ENCODE data around the gene TMEM132E.

DNA sequence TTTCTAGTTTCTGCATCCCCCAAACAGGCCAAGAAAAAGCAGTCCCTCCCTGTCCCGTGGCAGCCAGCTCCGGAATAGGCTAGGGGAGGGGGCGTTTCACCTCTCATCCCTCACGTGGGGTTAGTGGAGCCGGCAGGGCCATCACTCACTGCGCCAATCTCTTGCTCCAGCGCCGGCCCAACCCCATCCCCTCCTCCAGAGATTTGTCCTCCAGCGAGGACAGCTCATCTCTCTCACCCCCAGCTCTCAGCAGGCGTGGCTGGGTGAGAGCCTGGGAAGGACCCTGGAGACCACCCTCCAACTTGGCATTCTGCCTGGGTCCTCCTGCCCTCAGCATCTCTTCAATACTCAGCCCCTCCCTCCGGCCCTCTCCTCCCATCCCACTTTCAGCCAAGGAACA lies 74.1 kb downstream of the TMEM132E start:
- no peak for TF ChIP-seq POLR2A (IDR thresholded peaks at IDR 0.05)
- TF ChIP-seq, protein P1, sequence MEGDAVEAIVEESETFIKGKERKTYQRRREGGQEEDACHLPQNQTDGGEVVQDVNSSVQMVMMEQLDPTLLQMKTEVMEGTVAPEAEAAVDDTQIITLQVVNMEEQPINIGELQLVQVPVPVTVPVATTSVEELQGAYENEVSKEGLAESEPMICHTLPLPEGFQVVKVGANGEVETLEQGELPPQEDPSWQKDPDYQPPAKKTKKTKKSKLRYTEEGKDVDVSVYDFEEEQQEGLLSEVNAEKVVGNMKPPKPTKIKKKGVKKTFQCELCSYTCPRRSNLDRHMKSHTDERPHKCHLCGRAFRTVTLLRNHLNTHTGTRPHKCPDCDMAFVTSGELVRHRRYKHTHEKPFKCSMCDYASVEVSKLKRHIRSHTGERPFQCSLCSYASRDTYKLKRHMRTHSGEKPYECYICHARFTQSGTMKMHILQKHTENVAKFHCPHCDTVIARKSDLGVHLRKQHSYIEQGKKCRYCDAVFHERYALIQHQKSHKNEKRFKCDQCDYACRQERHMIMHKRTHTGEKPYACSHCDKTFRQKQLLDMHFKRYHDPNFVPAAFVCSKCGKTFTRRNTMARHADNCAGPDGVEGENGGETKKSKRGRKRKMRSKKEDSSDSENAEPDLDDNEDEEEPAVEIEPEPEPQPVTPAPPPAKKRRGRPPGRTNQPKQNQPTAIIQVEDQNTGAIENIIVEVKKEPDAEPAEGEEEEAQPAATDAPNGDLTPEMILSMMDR (IDR thresholded peaks at IDR 0.05), result no peak
- no peak for TF ChIP-seq POLR2AphosphoS5 (IDR thresholded peaks at IDR 0.05)

Measured in breast epithelium (tissue), 3 donors.